ENCODE results near the gene NUDT4B. TPM values are rescaled to one million over a fixed set of nuclear protein-coding genes. Genes with fewer than 3 reads are reported as not detected.
"Not testable (repeated sequence)": the region's sequence is repeated elsewhere in the genome, so short reads cannot be mapped to it uniquely, and the experiment has no call there.

The NUDT4B gene
- polyA plus RNA-seq, 4 donors = 3.1 to 4.2 (median 3.2) TPM; not detected in 1

GRCh38 chr1:148768541-148768940 is 20.0 kb downstream of the NUDT4B start:
- H3K36me3 ChIP-seq (ENCODE audit: control insufficient read depth in 3 of 3, insufficient read depth in 2 of 3, low read depth in 1 of 3, low read length in 3 of 3); FAIRE-seq: not testable (repeated sequence)

GRCh38 chr1:148769495-148769894 is 20.9 kb downstream of the NUDT4B start:
- not testable (repeated sequence) for H3K4me1 ChIP-seq (ENCODE audit: control insufficient read depth in 3 of 3, insufficient read depth in 2 of 3, low read depth in 1 of 3, low read length in 2 of 3); H3K27me3 ChIP-seq (ENCODE audit: control insufficient read depth in 3 of 3, insufficient read depth in 3 of 3, low read length in 3 of 3); DNase-seq; H3K36me3 ChIP-seq (ENCODE audit: control insufficient read depth in 3 of 3, insufficient read depth in 2 of 3, low read depth in 1 of 3, low read length in 3 of 3); H3K9me3 ChIP-seq (ENCODE audit: control insufficient read depth in 2 of 2, insufficient read depth in 1 of 2, low read depth in 1 of 2, low read length in 1 of 2); H3K4me3 ChIP-seq (ENCODE audit: low read depth in 1 of 3, low read length in 3 of 3); FAIRE-seq; H3K27ac ChIP-seq (ENCODE audit: low read depth in 1 of 3, low read length in 2 of 3)
- WGBS, 3 donors = no CpG with 5 or more reads among the region's 3 CpGs

More at GRCh38 chr1:148768541-148768940, 20.0 kb downstream of the NUDT4B start:
- DNase-seq; H3K4me3 ChIP-seq (ENCODE audit: low read depth in 1 of 3, low read length in 3 of 3); H3K9me3 ChIP-seq (ENCODE audit: control insufficient read depth in 2 of 2, insufficient read depth in 1 of 2, low read depth in 1 of 2, low read length in 1 of 2); H3K27ac ChIP-seq (ENCODE audit: low read depth in 1 of 3, low read length in 2 of 3); H3K4me1 ChIP-seq (ENCODE audit: control insufficient read depth in 3 of 3, insufficient read depth in 2 of 3, low read depth in 1 of 3, low read length in 2 of 3); H3K27me3 ChIP-seq (ENCODE audit: control insufficient read depth in 3 of 3, insufficient read depth in 3 of 3, low read length in 3 of 3): not testable (repeated sequence)
- no CpG with 5 or more reads among the region's 2 CpGs for WGBS, 3 donors

DNA sequence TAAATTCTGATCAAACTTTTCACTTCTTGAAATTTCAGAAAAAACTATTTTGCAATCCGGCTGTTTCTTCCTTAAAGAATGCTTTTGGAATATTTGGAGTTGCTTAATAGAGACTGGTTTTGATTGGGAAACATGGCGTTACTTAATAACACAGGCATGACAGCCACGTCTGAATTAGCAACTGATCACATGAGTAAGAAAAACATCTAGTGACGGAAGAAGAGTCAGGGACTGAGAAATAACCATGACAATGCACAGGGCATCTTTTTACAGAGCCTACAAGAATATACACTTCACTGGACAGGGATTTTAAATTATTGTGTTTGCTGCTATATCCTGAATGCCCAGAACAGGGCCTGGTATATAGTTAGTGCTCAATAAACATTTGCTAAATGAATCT is 25.1 kb downstream of the NUDT4B start:
- not testable (repeated sequence) for H3K4me1 ChIP-seq (ENCODE audit: control insufficient read depth in 3 of 3, insufficient read depth in 2 of 3, low read depth in 1 of 3, low read length in 2 of 3); H3K36me3 ChIP-seq (ENCODE audit: control insufficient read depth in 3 of 3, insufficient read depth in 2 of 3, low read depth in 1 of 3, low read length in 3 of 3); H3K27me3 ChIP-seq (ENCODE audit: control insufficient read depth in 3 of 3, insufficient read depth in 3 of 3, low read length in 3 of 3); H3K4me3 ChIP-seq (ENCODE audit: low read depth in 1 of 3, low read length in 3 of 3); H3K27ac ChIP-seq (ENCODE audit: low read depth in 1 of 3, low read length in 2 of 3); H3K9me3 ChIP-seq (ENCODE audit: control insufficient read depth in 2 of 2, insufficient read depth in 1 of 2, low read depth in 1 of 2, low read length in 1 of 2); DNase-seq; FAIRE-seq
- WGBS, 3 donors = no CpG with 5 or more reads among the region's 4 CpGs

GRCh38 chr1:148774102-148774501 is 25.5 kb downstream of the NUDT4B start:
- not testable (repeated sequence) for H3K4me3 ChIP-seq (ENCODE audit: low read depth in 1 of 3, low read length in 3 of 3); H3K9me3 ChIP-seq (ENCODE audit: control insufficient read depth in 2 of 2, insufficient read depth in 1 of 2, low read depth in 1 of 2, low read length in 1 of 2); FAIRE-seq; H3K36me3 ChIP-seq (ENCODE audit: control insufficient read depth in 3 of 3, insufficient read depth in 2 of 3, low read depth in 1 of 3, low read length in 3 of 3); H3K27me3 ChIP-seq (ENCODE audit: control insufficient read depth in 3 of 3, insufficient read depth in 3 of 3, low read length in 3 of 3); H3K27ac ChIP-seq (ENCODE audit: low read depth in 1 of 3, low read length in 2 of 3); H3K4me1 ChIP-seq (ENCODE audit: control insufficient read depth in 3 of 3, insufficient read depth in 2 of 3, low read depth in 1 of 3, low read length in 2 of 3); DNase-seq
- no CpG with 5 or more reads among the region's 1 CpG for WGBS, 3 donors

GRCh38 chr1:148775263-148775662 is 26.7 kb downstream of the NUDT4B start:
- no CpG with 5 or more reads among the region's 2 CpGs for WGBS, 3 donors
- H3K27me3 ChIP-seq (ENCODE audit: control insufficient read depth in 3 of 3, insufficient read depth in 3 of 3, low read length in 3 of 3); FAIRE-seq: not testable (repeated sequence)

DNA sequence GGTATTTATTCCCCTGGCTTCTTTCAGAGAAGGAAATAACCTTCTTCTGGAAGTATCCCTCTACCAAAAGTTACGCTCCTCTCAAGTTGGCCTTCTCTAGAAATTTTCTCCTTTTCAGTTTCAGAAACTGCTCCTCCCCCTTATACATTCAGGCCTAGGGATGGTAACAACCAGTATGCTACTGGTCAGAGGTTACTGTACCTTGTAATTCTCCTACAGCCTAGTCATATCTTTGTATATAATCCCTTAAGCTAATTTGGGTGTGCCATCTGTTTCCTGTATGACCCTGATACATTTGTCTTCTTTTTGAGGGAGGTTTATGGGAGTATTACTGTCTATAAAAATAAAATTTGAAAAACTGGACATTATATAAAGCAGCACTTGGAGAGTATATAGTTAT is 29.1 kb downstream of the NUDT4B start:
- WGBS, 3 donors = no CpG with 5 or more reads among the region's 1 CpG
- DNase-seq; FAIRE-seq; H3K4me3 ChIP-seq (ENCODE audit: low read depth in 1 of 3, low read length in 3 of 3); H3K36me3 ChIP-seq (ENCODE audit: control insufficient read depth in 3 of 3, insufficient read depth in 2 of 3, low read depth in 1 of 3, low read length in 3 of 3); H3K27ac ChIP-seq (ENCODE audit: low read depth in 1 of 3, low read length in 2 of 3); H3K4me1 ChIP-seq (ENCODE audit: control insufficient read depth in 3 of 3, insufficient read depth in 2 of 3, low read depth in 1 of 3, low read length in 2 of 3); H3K27me3 ChIP-seq (ENCODE audit: control insufficient read depth in 3 of 3, insufficient read depth in 3 of 3, low read length in 3 of 3); H3K9me3 ChIP-seq (ENCODE audit: control insufficient read depth in 2 of 2, insufficient read depth in 1 of 2, low read depth in 1 of 2, low read length in 1 of 2): not testable (repeated sequence)

More at GRCh38 chr1:148775263-148775662, 26.7 kb downstream of the NUDT4B start:
- DNase-seq; H3K4me1 ChIP-seq (ENCODE audit: control insufficient read depth in 3 of 3, insufficient read depth in 2 of 3, low read depth in 1 of 3, low read length in 2 of 3); H3K9me3 ChIP-seq (ENCODE audit: control insufficient read depth in 2 of 2, insufficient read depth in 1 of 2, low read depth in 1 of 2, low read length in 1 of 2); H3K36me3 ChIP-seq (ENCODE audit: control insufficient read depth in 3 of 3, insufficient read depth in 2 of 3, low read depth in 1 of 3, low read length in 3 of 3); H3K27ac ChIP-seq (ENCODE audit: low read depth in 1 of 3, low read length in 2 of 3); H3K4me3 ChIP-seq (ENCODE audit: low read depth in 1 of 3, low read length in 3 of 3): not testable (repeated sequence)

- not testable (repeated sequence) for H3K36me3 ChIP-seq (ENCODE audit: control insufficient read depth in 3 of 3, insufficient read depth in 2 of 3, low read depth in 1 of 3, low read length in 3 of 3); H3K9me3 ChIP-seq (ENCODE audit: control insufficient read depth in 2 of 2, insufficient read depth in 1 of 2, low read depth in 1 of 2, low read length in 1 of 2); H3K4me3 ChIP-seq (ENCODE audit: low read depth in 1 of 3, low read length in 3 of 3); H3K4me1 ChIP-seq (ENCODE audit: control insufficient read depth in 3 of 3, insufficient read depth in 2 of 3, low read depth in 1 of 3, low read length in 2 of 3); H3K27ac ChIP-seq (ENCODE audit: low read depth in 1 of 3, low read length in 2 of 3); DNase-seq; FAIRE-seq; H3K27me3 ChIP-seq (ENCODE audit: control insufficient read depth in 3 of 3, insufficient read depth in 3 of 3, low read length in 3 of 3)
- no CpG with 5 or more reads among the region's 1 CpG for WGBS, 3 donors
Observed at GRCh38 chr1:148780404-148780803, 31.8 kb downstream of the NUDT4B start.

DNA sequence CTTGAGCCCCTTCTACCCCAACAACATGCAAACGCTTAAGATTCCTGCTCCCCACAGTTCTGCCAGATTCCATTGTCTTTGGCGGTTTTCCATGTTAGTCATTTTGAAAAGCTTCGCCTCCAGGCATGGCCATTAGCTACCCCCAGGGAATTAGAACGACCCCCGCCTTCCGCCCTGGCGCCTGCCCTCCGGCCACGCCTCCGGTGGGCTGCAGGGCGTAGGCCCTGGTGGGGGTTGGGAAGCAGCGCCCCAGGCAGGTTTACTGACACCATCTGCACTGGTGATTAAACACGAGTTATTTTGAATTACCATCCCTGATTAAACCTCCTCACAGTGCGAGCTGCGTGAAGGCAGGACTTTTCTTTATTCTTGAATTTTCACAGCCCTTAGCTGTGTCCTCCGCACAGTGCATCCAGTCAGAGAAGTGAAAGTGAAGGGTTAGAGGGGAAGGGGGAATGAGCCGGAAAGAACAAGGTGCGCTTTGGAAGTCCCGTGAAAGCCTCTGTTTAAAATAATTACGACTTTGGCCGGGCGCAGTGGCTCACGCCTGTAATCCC is 43.0 kb downstream of the NUDT4B start:
- not testable (repeated sequence) for DNase-seq; FAIRE-seq; H3K4me1 ChIP-seq (ENCODE audit: control insufficient read depth in 3 of 3, insufficient read depth in 2 of 3, low read depth in 1 of 3, low read length in 2 of 3); H3K27me3 ChIP-seq (ENCODE audit: control insufficient read depth in 3 of 3, insufficient read depth in 3 of 3, low read length in 3 of 3); H3K4me3 ChIP-seq (ENCODE audit: low read depth in 1 of 3, low read length in 3 of 3); H3K36me3 ChIP-seq (ENCODE audit: control insufficient read depth in 3 of 3, insufficient read depth in 2 of 3, low read depth in 1 of 3, low read length in 3 of 3); H3K27ac ChIP-seq (ENCODE audit: low read depth in 1 of 3, low read length in 2 of 3); H3K9me3 ChIP-seq (ENCODE audit: control insufficient read depth in 2 of 2, insufficient read depth in 1 of 2, low read depth in 1 of 2, low read length in 1 of 2)
- no CpG with 5 or more reads among the region's 23 CpGs for WGBS, 3 donors

GRCh38 chr1:148793762-148794332 is 45.3 kb downstream of the NUDT4B start:
- H3K4me1 ChIP-seq (ENCODE audit: control insufficient read depth in 3 of 3, insufficient read depth in 2 of 3, low read depth in 1 of 3, low read length in 2 of 3); H3K9me3 ChIP-seq (ENCODE audit: control insufficient read depth in 2 of 2, insufficient read depth in 1 of 2, low read depth in 1 of 2, low read length in 1 of 2); H3K27me3 ChIP-seq (ENCODE audit: control insufficient read depth in 3 of 3, insufficient read depth in 3 of 3, low read length in 3 of 3); DNase-seq; FAIRE-seq; H3K4me3 ChIP-seq (ENCODE audit: low read depth in 1 of 3, low read length in 3 of 3); H3K27ac ChIP-seq (ENCODE audit: low read depth in 1 of 3, low read length in 2 of 3); H3K36me3 ChIP-seq (ENCODE audit: control insufficient read depth in 3 of 3, insufficient read depth in 2 of 3, low read depth in 1 of 3, low read length in 3 of 3): not testable (repeated sequence)
- WGBS, 3 donors = no CpG with 5 or more reads among the region's 4 CpGs

Data from small intestine (tissue), 7 donors.